Mesodermal cell (in vitro differentiated cells): ENCODE data around the gene IMMP2L.

Experiments
- H3K27ac ChIP-seq: 2 replicates; pipeline ENCODE4 v1.7.0; 2013; ENCODE audit warnings: mild to moderate bottlenecking, low read depth, low read length, moderate library complexity; ENCODE audit not compliant: severe bottlenecking
- H3K36me3 ChIP-seq: 2 replicates; pipeline ENCODE4 v1.7.1; 2013; ENCODE audit warnings: mild to moderate bottlenecking, low read length, moderate library complexity; ENCODE audit not compliant: control insufficient read depth, insufficient read depth
- H3K4me1 ChIP-seq: one replicate; pipeline ENCODE4 v1.7.1; 2013; ENCODE audit warnings: mild to moderate bottlenecking, low read length; ENCODE audit not compliant: insufficient read depth, control insufficient read depth, poor library complexity, severe bottlenecking
- H3K4me3 ChIP-seq: 2 replicates; pipeline ENCODE4 v1.7.0; 2013; ENCODE audit warnings: low read length, control low read depth, mild to moderate bottlenecking; ENCODE audit not compliant: insufficient read depth, poor library complexity, severe bottlenecking; ENCODE audit errors: extremely low read depth
- H3K9me3 ChIP-seq: 2 replicates; pipeline ENCODE4 v1.7.1; 2013; ENCODE audit warnings: mild to moderate bottlenecking, low read length, moderate library complexity; ENCODE audit not compliant: control insufficient read depth
- WGBS, 2 experiments: methylation state at CpG; one replicate each; pipeline ENCODE4 v1.1.5; 2013; ENCODE audit warnings: missing lambda C conversion rate in 2 of 2; ENCODE audit not compliant: insufficient coverage in 2 of 2; 5-methylcytosine and 5-hydroxymethylcytosine counted together

IMMP2L gene

DNA sequence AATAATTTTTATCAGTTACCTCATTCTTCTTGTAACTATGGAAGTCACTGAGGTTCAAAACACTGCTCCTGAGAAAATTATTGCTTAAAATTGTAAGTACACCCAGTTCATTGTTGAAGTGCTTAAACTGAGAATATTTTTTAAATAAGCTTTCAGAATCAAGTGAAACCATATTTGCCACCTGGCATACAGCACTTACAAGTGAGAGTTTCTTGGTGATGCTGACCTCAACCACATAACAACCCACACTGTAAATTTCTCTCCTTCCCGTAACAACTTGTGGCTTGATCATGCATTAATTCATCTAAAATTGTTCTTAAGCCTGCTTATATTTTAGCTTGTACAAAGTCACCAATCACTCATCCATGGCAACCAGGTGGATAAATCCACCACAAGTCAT is 34.0 kb downstream of the IMMP2L start:
- Histone ChIP-seq H3K27ac (no peak overlapping the region), H3K4me1 (no peaks in the 10 kb centered on the region), H3K36me3 (no peaks in the 10 kb centered on the region), H3K4me3 (no peak overlapping the region), H3K9me3 (no peaks in the 10 kb centered on the region)
- 80% methylated on average over 1 of the region's 1 CpG; no CpG with 5 or more reads in 1 of the 2 experiments for WGBS, 2 experiments

GRCh38 chr7:111527545-111527944 is 34.7 kb downstream of the IMMP2L start:
- H3K4me1 ChIP-seq: no peaks in the 10 kb centered on the region
- no peak overlapping the region for H3K4me3 ChIP-seq
- no peaks in the 10 kb centered on the region for H3K36me3 ChIP-seq
- no peak overlapping the region for H3K27ac ChIP-seq
- WGBS, 2 experiments: 60% methylated on average over 1 of the region's 2 CpGs; no CpG with 5 or more reads in 1 of the 2 experiments
- H3K9me3 ChIP-seq: no peaks in the 10 kb centered on the region

GRCh38 chr7:111525100-111525499 is 37.2 kb downstream of the IMMP2L start:
- WGBS, 2 experiments: 88 to 100% methylated on average over 1 of the region's 1 CpG

DNA sequence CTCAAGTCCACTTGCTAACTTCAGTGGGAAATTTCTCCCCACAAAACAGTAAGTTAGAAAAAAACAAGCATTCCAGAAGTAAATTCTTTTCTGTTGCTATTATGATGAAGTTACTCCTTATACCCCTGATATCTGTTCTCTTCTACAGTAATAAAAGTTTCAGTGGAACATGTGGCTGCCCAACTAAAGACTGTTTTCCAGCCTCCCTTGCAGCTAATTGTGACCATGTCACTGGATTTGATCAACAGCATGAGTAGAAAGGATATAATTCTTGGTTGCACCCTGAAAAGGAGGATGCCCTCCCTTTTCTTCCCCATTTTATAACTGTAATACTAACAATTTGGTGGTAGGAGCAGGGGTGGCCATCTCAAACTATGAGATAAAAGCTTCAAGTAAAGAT is 40.6 kb downstream of the IMMP2L start:
- H3K36me3 ChIP-seq: no peaks in the 10 kb centered on the region
- H3K4me3 ChIP-seq: no peak overlapping the region
- H3K27ac ChIP-seq: no peak overlapping the region
- no peaks in the 10 kb centered on the region for H3K9me3 ChIP-seq
- H3K4me1 ChIP-seq: no peaks in the 10 kb centered on the region

More at GRCh38 chr7:111525100-111525499, 37.2 kb downstream of the IMMP2L start:
- H3K4me1 ChIP-seq: no peaks in the 10 kb centered on the region
- H3K9me3 ChIP-seq: no peaks in the 10 kb centered on the region
- H3K36me3 ChIP-seq: no peaks in the 10 kb centered on the region
- H3K27ac ChIP-seq: no peak overlapping the region
- no peak overlapping the region for H3K4me3 ChIP-seq

DNA sequence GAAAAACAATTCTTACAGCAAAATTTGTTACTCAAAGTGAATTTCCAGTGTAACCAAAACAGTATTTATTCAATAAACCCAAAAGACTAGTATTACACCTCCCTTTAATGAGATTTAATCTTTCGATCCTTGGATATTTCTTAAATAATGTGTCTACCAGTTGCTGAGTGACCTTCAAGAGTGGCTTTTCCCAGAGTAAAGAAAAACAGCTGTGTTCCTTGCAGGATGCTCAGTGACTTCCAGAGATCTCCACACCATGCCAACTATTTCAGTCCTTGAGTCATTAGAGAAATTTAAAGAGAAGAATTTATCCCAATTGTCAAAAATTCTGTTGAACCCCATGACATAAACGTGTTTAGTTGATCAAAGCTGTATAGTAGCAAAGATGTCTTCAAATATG is 44.0 kb downstream of the IMMP2L start:
- H3K4me1 ChIP-seq: no peaks in the 10 kb centered on the region
- WGBS, 2 experiments: 60% methylated on average over 1 of the region's 2 CpGs; no CpG with 5 or more reads in 1 of the 2 experiments
- H3K27ac ChIP-seq: no peak overlapping the region
- no peak overlapping the region for H3K4me3 ChIP-seq
- no peaks in the 10 kb centered on the region for H3K9me3 ChIP-seq
- no peaks in the 10 kb centered on the region for H3K36me3 ChIP-seq

DNA sequence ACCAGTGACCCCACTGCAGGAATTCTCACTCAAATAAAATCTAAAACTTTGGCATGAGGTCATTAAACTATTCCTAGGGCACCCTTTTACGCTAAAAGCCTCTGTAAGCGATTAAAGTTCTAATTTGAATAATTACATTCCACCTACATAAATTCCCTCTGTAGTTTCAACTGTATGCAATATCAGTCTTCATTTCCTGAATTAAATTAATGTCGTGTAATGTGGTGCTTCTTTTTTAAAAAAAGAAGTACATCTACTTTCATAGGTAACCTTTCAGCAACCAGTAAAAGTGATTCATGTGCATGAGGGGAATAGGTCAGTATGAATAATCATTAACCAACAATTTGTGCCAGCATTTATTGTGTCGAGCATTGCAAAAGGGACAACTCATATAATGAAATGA is 44.7 kb downstream of the IMMP2L start:
- no peaks in the 10 kb centered on the region for H3K4me1 ChIP-seq
- H3K36me3 ChIP-seq: no peaks in the 10 kb centered on the region
- H3K27ac ChIP-seq: no peak overlapping the region
- H3K4me3 ChIP-seq: no peak overlapping the region
- WGBS, 2 experiments: no CpG with 5 or more reads among the region's 4 CpGs
- no peaks in the 10 kb centered on the region for H3K9me3 ChIP-seq

- Histone ChIP-seq H3K4me1 (no peaks in the 10 kb centered on the region), H3K36me3 (no peaks in the 10 kb centered on the region), H3K27ac (no peak overlapping the region), H3K4me3 (no peak overlapping the region), H3K9me3 (no peaks in the 10 kb centered on the region)
- 100% methylated on average over 1 to 2 of the region's 4 CpGs for WGBS, 2 experiments
Measured at GRCh38 chr7:111516612-111517011, 45.7 kb downstream of the IMMP2L start.

- no peak overlapping the region for H3K4me3 ChIP-seq
- no peak overlapping the region for H3K27ac ChIP-seq
- H3K36me3 ChIP-seq: no peaks in the 10 kb centered on the region
- H3K9me3 ChIP-seq: no peaks in the 10 kb centered on the region
- WGBS, 2 experiments: no CpG with 5 or more reads among the region's 1 CpG
- no peaks in the 10 kb centered on the region for H3K4me1 ChIP-seq
Measured at GRCh38 chr7:111513566-111513965, 48.7 kb downstream of the IMMP2L start.

DNA sequence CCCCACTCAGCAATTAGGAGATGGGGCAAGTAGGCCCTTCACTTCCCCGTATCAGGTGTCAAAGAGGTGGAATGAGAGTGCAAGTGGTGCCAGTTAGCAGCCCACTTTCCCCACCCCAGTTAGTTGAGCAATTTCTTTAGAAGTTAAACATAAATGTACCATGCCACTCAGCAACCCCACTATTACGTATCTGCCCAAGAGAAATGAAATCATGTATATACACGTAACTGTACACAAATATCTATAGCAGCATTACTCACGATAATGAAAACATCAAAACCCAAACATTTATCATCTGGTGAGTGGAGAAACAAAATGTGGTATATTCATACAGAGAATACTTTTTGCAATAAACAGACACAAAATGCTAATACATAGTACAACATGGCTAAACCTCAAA is 50.4 kb downstream of the IMMP2L start:
- Histone ChIP-seq H3K27ac (no peak overlapping the region), H3K4me1 (no peaks in the 10 kb centered on the region), H3K9me3 (no peaks in the 10 kb centered on the region), H3K36me3 (no peaks in the 10 kb centered on the region), H3K4me3 (no peak overlapping the region)
- WGBS, 2 experiments: 100% methylated on average over 2 of the region's 4 CpGs; no CpG with 5 or more reads in 1 of the 2 experiments

GRCh38 chr7:111510584-111511378 is 51.5 kb downstream of the IMMP2L start:
- Histone ChIP-seq H3K9me3 (no peaks in the 10 kb centered on the region), H3K27ac (no peak overlapping the region), H3K4me1 (no peaks in the 10 kb centered on the region), H3K36me3 (no peaks in the 10 kb centered on the region), H3K4me3 (no peak overlapping the region)
- 86 to 100% methylated on average over 2 to 3 of the region's 3 CpGs for WGBS, 2 experiments

GRCh38 chr7:111510062-111510461 is 52.2 kb downstream of the IMMP2L start:
- Histone ChIP-seq H3K27ac (no peak overlapping the region), H3K4me3 (no peak overlapping the region), H3K36me3 (no peaks in the 10 kb centered on the region), H3K9me3 (no peaks in the 10 kb centered on the region), H3K4me1 (no peaks in the 10 kb centered on the region)
- 86% methylated on average over 1 of the region's 4 CpGs for WGBS, 2 experiments
